Ovary (tissue), 9 donors: ENCODE results near the gene CASTOR2. TPM values are rescaled to one million over a fixed set of nuclear protein-coding genes. Genes with fewer than 3 reads are reported as not detected.
A peak's percentile ranks its signal among the peaks of the same experiment; 100 is the strongest.
"Not testable (repeated sequence)": the region's sequence is repeated elsewhere in the genome, so short reads cannot be mapped to it uniquely, and the experiment has no call there.

Experiments
- DNase-seq, 5 donors: peaks; one replicate each; pipeline ENCODE4 v3.0.0-alpha.2; 2019 to 2020
- H3K27ac ChIP-seq, 2 donors: fragments of 200-600 bp; one replicate each; pipeline versions ENCODE4 v1.5.1 to v1.8.0; 2019 to 2022
- H3K27me3 ChIP-seq: fragments of 200-600 bp; one replicate; pipeline ENCODE4 v1.8.0; 2022
- H3K36me3 ChIP-seq: fragments of 200-600 bp; sonication (generic); one replicate; pipeline ENCODE4 v1.5.1; 2019
- H3K4me1 ChIP-seq: one replicate; pipeline ENCODE4 v1.8.1; 2013; ENCODE audit warnings: mild to moderate bottlenecking, moderate library complexity; ENCODE audit not compliant: insufficient read depth
- H3K4me3 ChIP-seq: fragments of 200-600 bp; sonication (generic); one replicate; pipeline ENCODE4 v1.5.1; 2017
- H3K9me3 ChIP-seq, 2 donors: fragments of 200-600 bp in 1 of 2; sonication (generic) in 1 of 2; one replicate each; pipeline versions ENCODE4 v1.5.1 to v1.8.1; 2013 to 2019; ENCODE audit warnings: mild to moderate bottlenecking in 1 of 2, moderate library complexity in 1 of 2
- CTCF ChIP-seq, 3 donors: fragments of 450-650 bp in 2 of 3; fragments of 200-600 bp in 1 of 3; IDR thresholded peaks; one replicate each; pipeline versions ENCODE4 v1.5.1 to v1.8.0; 2016 to 2022; ENCODE audit warnings: antibody characterized with exemption in 3 of 3, mild to moderate bottlenecking in 1 of 3
- EP300 ChIP-seq: sonication (generic); formaldehyde crosslinking; IDR thresholded peaks from one replicate; pipeline ENCODE4 v1.6.1; 2017; ENCODE audit warnings: antibody characterized with exemption
- POLR2A ChIP-seq: fragments of 450-650 bp; IDR thresholded peaks from one replicate; pipeline ENCODE4 v1.6.1; 2017; ENCODE audit warnings: antibody characterized with exemption, mild to moderate bottlenecking, moderate library complexity
- WGBS, 3 donors: extraction: QIAGEN DNeasy Blood & Tissue Kit in 1 of 3; methylation state at CpG; one replicate each; pipeline versions ENCODE4 v1.1.5 to v1.1.7; 2013 to 2017; 5-methylcytosine and 5-hydroxymethylcytosine counted together
- intact Hi-C, 4 donors: fragments of 100-400 bp; cut with DNase I; formaldehyde crosslinking; loops; one replicate each; pipeline versions ENCODE4 v1.11.0 to v1.15.1; 2022 to 2023
- polyA plus RNA-seq, 2 donors: library from polyadenylated mRNA; stranded (reverse); fragments of 200-250 nt in 1 of 2; fragments of 350-450 nt in 1 of 2; fragmentation: Illumina TruSeq in 1 of 2; extraction: RNeasy Lipid Tissue Mini Kit (QIAGEN cat#74804) in 1 of 2; gene quantifications; one replicate each; pipeline ENCODE4 v1.2.3, GENCODE V29; 2013 to 2014
- total RNA-seq, 7 donors: library from RNA; depleted of rRNA in 2 of 7; stranded (reverse); fragments of >200 nt in 2 of 7; fragmentation: NEBNext Ultra II Directional in 3 of 7; extraction: Animal tissue kit (Norgen Biotek cat#: 25700) in 3 of 7; gene quantifications; one replicate each; pipeline versions ENCODE4 v1.1.0 to v1.2.4, GENCODE V29; 2016 to 2023
- donor health status: DM: no; HTN: no; CAD: no; lungs with moderate emphysema.
- donor health status: DM: no; HTN: no; CAD: no.
- donor health status: Bipolar disorder and iron deficiency.
- donor health status: DM: yes; HTN: yes; CAD: no.
- donor health status: DM: no; HTN: no; CAD: no.
- donor health status: DM: yes; HTN: yes; CAD: no.

Gene CASTOR2
- total and polyA plus RNA-seq, 9 donors = 1.9 to 34.4 (median 13.3) TPM

DNA sequence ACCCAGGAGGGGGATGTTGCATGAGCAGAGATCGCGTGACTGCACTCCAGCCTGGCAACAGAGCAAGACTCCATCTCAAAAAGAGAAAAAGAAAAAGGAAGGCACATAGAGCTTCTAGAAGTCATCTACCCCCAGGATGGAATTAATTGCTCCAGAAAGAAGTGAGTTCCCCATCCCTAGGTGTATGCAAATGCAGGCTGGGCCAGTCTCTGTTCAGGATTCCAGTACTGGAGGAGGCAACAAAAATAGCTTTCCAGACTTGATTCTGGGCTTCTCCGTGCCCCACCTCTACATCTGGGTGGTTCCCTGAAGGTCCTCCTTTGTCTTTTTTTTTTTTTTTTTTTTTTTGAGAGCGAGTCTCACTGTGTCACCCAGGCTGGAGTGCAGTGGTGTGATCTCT, 28.6 kb downstream of the CASTOR2 start:
- H3K27me3 ChIP-seq = no peaks in the 10 kb centered on the region
- peak overlapping the region in 1 of 2 donors; percentile 70 for H3K27ac ChIP-seq
- TF ChIP-seq POLR2A (no peak), EP300 (no peak), CTCF (IDR thresholded peaks at IDR 0.05) (no peak)
- intact Hi-C loops = no loop called here
- DNase-seq = no peak
- H3K4me1 ChIP-seq = peaks cover 10% of the 10 kb centered on the region
- H3K4me3 ChIP-seq = no peak overlapping the region
- 89 to 94% (median 92%) methylated on average over 4 of the region's 4 CpGs for WGBS, 3 donors
- no peaks in the 10 kb centered on the region for H3K9me3 ChIP-seq
- no peaks in the 10 kb centered on the region for H3K36me3 ChIP-seq

GRCh38 chr7:74994869-74995543, 30.5 kb downstream of the CASTOR2 start:
- H3K4me3 ChIP-seq, intact Hi-C loops, H3K27me3 ChIP-seq, H3K9me3 ChIP-seq, H3K36me3 ChIP-seq: not testable (repeated sequence)
- DNase-seq = peak; percentile 53 to 79 (median 68)
- peak overlapping the region in 1 of 2 donors; percentile 70 for H3K27ac ChIP-seq
- WGBS, 3 donors = 66 to 75% (median 69%) methylated on average over 17 of the region's 17 CpGs
- H3K4me1 ChIP-seq = peaks cover 10% of the 10 kb centered on the region

- intact Hi-C loops, H3K36me3 ChIP-seq, H3K27ac ChIP-seq, H3K9me3 ChIP-seq, H3K27me3 ChIP-seq, DNase-seq, H3K4me3 ChIP-seq: not testable (repeated sequence)
- WGBS, 3 donors = 63 to 77% (median 77%) methylated on average over 5 of the region's 5 CpGs
- peaks cover 10% of the 10 kb centered on the region for H3K4me1 ChIP-seq
Measured at GRCh38 chr7:74996361-74996760, 31.9 kb downstream of the CASTOR2 start.

DNA sequence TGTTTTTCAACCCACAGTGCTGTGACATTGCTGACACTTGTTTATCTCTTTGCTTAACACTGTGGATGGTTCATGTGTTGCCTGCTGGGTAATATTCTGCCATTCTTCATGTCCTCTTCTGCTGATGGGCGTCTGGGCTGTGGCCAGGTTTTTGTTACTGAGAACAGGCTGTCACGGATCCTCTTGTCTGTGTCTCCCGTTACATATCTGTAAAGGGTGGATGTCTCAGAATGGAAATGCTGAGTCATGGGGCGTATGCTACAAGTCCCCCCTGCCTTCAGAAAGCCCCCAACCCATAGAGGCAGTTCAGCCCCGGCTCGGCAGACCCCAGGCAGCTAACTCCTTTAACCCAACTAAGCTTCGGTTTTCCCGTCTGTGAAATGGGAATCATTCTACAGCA, 33.3 kb downstream of the CASTOR2 start:
- H3K27ac ChIP-seq, H3K36me3 ChIP-seq, H3K9me3 ChIP-seq, H3K4me3 ChIP-seq, DNase-seq, H3K27me3 ChIP-seq, intact Hi-C loops: not testable (repeated sequence)
- peaks cover 10% of the 10 kb centered on the region for H3K4me1 ChIP-seq
- 72 to 74% (median 74%) methylated on average over 8 of the region's 8 CpGs for WGBS, 3 donors

- H3K27ac ChIP-seq, H3K9me3 ChIP-seq, H3K36me3 ChIP-seq, H3K27me3 ChIP-seq, DNase-seq, H3K4me3 ChIP-seq, H3K4me1 ChIP-seq, intact Hi-C loops: not testable (repeated sequence)
- 93% methylated on average over 8 of the region's 8 CpGs for WGBS, 3 donors
Measured at GRCh38 chr7:75001356-75001755, 36.9 kb downstream of the CASTOR2 start.

GRCh38 chr7:75010036-75010435, 45.5 kb downstream of the CASTOR2 start:
- intact Hi-C loops = no loop called here
- TF ChIP-seq POLR2A (no peak), CTCF (IDR thresholded peaks at IDR 0.05) (no peak), EP300 (no peak)
- Histone ChIP-seq H3K27me3 (no peaks in the 10 kb centered on the region), H3K4me3 (no peak overlapping the region), H3K27ac (no peak overlapping the region), H3K4me1 (peaks cover 3% of the 10 kb centered on the region), H3K36me3 (no peaks in the 10 kb centered on the region), H3K9me3 (no peaks in the 10 kb centered on the region)
- WGBS, 3 donors = 93 to 100% (median 98%) methylated on average over 2 of the region's 2 CpGs
- no peak for DNase-seq
